ENCODE data around the gene MPHOSPH9. TPM values are rescaled to one million over a fixed set of nuclear protein-coding genes. Genes with fewer than 3 reads are reported as not detected.

MPHOSPH9 gene
- total RNA-seq, 1 experiment from 2014 or later = 72.3 TPM

DNA sequence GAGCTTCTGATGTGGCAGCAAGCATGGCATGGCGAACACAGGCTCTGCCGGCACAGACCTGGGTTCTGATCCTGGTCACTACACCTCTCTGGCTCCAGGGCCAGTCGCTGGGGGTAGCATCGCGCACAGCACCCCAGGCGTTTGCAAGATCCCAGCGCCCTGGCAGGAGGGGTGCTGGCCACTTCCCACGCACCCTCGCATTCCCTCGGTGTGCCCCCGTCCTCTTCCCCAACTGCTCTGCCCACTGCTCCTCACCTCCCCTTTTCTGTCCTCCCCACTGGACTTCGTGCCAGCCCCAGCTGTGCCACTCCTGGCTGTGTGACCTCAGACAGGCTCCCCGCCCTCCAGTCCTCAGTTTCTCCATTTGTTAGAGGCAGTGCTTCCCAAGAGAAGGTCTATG, 35.9 kb upstream of the MPHOSPH9 start:
- Histone ChIP-seq H3K9me3 (ENCODE audit: control insufficient read depth, insufficient read depth, low read depth, low read length) (no peaks in the 10 kb centered on the region), H3K4me3 (ENCODE audit: low read depth in 2 of 2, low read length in 2 of 2) (no peak overlapping the region), H3K4me1 (ENCODE audit: control insufficient read depth, insufficient read depth, low read length) (peaks cover 14% of the 10 kb centered on the region), H3K36me3 (ENCODE audit: control insufficient read depth, insufficient read depth, low read length) (no peaks in the 10 kb centered on the region; the same call in 1 of the 2 replicates), H3K27ac (ENCODE audit: low read length) (peak overlapping the region; percentile 29), H3K27me3 (ENCODE audit: control insufficient read depth, insufficient read depth, low read length) (no peaks in the 10 kb centered on the region)
- intact Hi-C loops (cut with micrococcal nuclease; ENCODE audit: unreplicated experiment) = no loop called here
- CTCF ChIA-PET = no interaction called here
- BruUV-seq (replicated peaks) = no TSS peak
- in situ Hi-C loops (cut with HindIII; ENCODE audit: low pct_unique_long_range_greater_than_20kb, low sequenced_read_pairs) = no loop called here
- no peak for ATAC-seq
- TF ChIP-seq POLR2AphosphoS5 (IDR thresholded peaks at IDR 0.05; ENCODE audit: low read depth, low read length) = no peak
- no peak for DNase-seq (ENCODE audit: low read depth, low spot score)
- POLR2A ChIA-PET = no interaction called here

DNA sequence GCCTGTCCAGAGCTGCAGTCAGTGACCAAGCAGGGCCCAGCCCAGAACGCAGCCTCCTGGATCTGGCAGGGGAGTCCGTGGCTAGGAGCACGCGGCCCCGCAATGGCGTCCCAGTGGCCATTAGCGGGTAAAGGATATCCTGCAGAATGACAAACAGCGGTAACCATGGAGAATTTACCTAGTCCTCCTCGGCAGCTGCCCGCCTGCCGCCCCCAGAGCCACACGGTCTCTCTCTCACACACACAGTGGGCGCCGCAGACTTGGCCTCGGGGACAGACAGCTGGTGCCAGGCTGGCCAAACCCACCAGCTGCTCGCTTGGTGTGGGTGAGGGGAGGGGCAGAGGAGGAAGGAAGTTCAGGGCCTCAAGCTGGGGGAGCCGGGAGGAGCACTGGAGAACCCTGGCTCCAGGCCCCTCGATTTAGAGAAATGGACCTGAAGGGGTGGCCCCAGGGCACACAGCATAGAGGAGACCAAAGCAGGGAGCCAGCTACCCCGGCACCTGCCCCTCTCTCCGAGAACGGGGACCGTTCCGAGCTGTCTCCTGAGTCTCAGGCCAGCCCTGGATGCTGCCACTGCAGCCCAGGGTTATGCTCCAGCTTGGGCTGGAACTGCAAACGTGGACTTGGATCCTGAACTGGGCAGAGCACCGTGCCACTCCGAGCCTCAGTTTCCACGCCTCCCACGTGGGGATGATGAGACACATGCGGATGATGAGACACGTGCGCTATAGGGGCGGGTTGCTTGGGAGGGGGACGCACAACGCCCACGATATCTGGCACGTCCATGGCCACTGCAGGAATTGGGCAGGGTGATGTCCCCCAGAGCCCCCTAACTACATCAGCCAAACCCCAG, 35.3 kb upstream of the MPHOSPH9 start:
- no peak overlapping the region for H3K27ac ChIP-seq (ENCODE audit: low read length)
- H3K4me1 ChIP-seq (ENCODE audit: control insufficient read depth, insufficient read depth, low read length) = peaks cover 14% of the 10 kb centered on the region
- no peaks in the 10 kb centered on the region; the same call in 1 of the 2 replicates for H3K36me3 ChIP-seq (ENCODE audit: control insufficient read depth, insufficient read depth, low read length)
- in situ Hi-C loops (cut with HindIII; ENCODE audit: low pct_unique_long_range_greater_than_20kb, low sequenced_read_pairs) = no loop called here
- ATAC-seq = no peak
- POLR2A ChIA-PET = interaction anchor here (1.0 kb wide), 1 partner anchor 10 kb away, joined by 6 read pairs; no protein-coding TSS in a partner anchor
- intact Hi-C loops (cut with micrococcal nuclease; ENCODE audit: unreplicated experiment) = no loop called here
- CTCF ChIA-PET = no interaction called here
- no peaks in the 10 kb centered on the region for H3K27me3 ChIP-seq (ENCODE audit: control insufficient read depth, insufficient read depth, low read length)
- BruUV-seq (replicated peaks) = no TSS peak
- DNase-seq (ENCODE audit: low read depth, low spot score) = no peak
- TF ChIP-seq POLR2AphosphoS5 (IDR thresholded peaks at IDR 0.05; ENCODE audit: low read depth, low read length) = no peak
- TF ChIP-seq, protein P1, sequence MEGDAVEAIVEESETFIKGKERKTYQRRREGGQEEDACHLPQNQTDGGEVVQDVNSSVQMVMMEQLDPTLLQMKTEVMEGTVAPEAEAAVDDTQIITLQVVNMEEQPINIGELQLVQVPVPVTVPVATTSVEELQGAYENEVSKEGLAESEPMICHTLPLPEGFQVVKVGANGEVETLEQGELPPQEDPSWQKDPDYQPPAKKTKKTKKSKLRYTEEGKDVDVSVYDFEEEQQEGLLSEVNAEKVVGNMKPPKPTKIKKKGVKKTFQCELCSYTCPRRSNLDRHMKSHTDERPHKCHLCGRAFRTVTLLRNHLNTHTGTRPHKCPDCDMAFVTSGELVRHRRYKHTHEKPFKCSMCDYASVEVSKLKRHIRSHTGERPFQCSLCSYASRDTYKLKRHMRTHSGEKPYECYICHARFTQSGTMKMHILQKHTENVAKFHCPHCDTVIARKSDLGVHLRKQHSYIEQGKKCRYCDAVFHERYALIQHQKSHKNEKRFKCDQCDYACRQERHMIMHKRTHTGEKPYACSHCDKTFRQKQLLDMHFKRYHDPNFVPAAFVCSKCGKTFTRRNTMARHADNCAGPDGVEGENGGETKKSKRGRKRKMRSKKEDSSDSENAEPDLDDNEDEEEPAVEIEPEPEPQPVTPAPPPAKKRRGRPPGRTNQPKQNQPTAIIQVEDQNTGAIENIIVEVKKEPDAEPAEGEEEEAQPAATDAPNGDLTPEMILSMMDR (IDR thresholded peaks at IDR 0.05) = no peak
- no peak for TF ChIP-seq SIN3A (IDR thresholded peaks at IDR 0.05; ENCODE audit: borderline replicate concordance, insufficient read depth, low read depth, low read length)
- TF ChIP-seq, protein P2, sequence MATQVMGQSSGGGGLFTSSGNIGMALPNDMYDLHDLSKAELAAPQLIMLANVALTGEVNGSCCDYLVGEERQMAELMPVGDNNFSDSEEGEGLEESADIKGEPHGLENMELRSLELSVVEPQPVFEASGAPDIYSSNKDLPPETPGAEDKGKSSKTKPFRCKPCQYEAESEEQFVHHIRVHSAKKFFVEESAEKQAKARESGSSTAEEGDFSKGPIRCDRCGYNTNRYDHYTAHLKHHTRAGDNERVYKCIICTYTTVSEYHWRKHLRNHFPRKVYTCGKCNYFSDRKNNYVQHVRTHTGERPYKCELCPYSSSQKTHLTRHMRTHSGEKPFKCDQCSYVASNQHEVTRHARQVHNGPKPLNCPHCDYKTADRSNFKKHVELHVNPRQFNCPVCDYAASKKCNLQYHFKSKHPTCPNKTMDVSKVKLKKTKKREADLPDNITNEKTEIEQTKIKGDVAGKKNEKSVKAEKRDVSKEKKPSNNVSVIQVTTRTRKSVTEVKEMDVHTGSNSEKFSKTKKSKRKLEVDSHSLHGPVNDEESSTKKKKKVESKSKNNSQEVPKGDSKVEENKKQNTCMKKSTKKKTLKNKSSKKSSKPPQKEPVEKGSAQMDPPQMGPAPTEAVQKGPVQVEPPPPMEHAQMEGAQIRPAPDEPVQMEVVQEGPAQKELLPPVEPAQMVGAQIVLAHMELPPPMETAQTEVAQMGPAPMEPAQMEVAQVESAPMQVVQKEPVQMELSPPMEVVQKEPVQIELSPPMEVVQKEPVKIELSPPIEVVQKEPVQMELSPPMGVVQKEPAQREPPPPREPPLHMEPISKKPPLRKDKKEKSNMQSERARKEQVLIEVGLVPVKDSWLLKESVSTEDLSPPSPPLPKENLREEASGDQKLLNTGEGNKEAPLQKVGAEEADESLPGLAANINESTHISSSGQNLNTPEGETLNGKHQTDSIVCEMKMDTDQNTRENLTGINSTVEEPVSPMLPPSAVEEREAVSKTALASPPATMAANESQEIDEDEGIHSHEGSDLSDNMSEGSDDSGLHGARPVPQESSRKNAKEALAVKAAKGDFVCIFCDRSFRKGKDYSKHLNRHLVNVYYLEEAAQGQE (IDR thresholded peaks at IDR 0.05; ENCODE audit: insufficient read depth in 1 of 2, low read depth in 2 of 2, low read length in 1 of 2) = no peak
- no peak overlapping the region for H3K4me3 ChIP-seq (ENCODE audit: low read depth in 2 of 2, low read length in 2 of 2)
- no peaks in the 10 kb centered on the region for H3K9me3 ChIP-seq (ENCODE audit: control insufficient read depth, insufficient read depth, low read depth, low read length)

- CTCF ChIA-PET = no interaction called here
- POLR2A ChIA-PET = interaction anchor here (1.0 kb wide), 1 partner anchor 9 kb away, joined by 6 read pairs; no protein-coding TSS in a partner anchor
- BruUV-seq (replicated peaks) = no TSS peak
Observed at GRCh38 chr12:123267335-123267920, 34.5 kb upstream of the MPHOSPH9 start.

More at GRCh38 chr12:123267335-123267920, 34.5 kb upstream of the MPHOSPH9 start:
- Histone ChIP-seq H3K4me1 (ENCODE audit: control insufficient read depth, insufficient read depth, low read length) (peaks cover 9% of the 10 kb centered on the region), H3K4me3 (ENCODE audit: low read depth in 2 of 2, low read length in 2 of 2) (no peak overlapping the region), H3K27ac (ENCODE audit: low read length) (no peak overlapping the region), H3K27me3 (ENCODE audit: control insufficient read depth, insufficient read depth, low read length) (no peaks in the 10 kb centered on the region), H3K9me3 (ENCODE audit: control insufficient read depth, insufficient read depth, low read depth, low read length) (no peaks in the 10 kb centered on the region), H3K36me3 (ENCODE audit: control insufficient read depth, insufficient read depth, low read length) (no peaks in the 10 kb centered on the region; the same call in 1 of the 2 replicates)
- no peak for TF ChIP-seq SIN3A (IDR thresholded peaks at IDR 0.05; ENCODE audit: borderline replicate concordance, insufficient read depth, low read depth, low read length)
- TF ChIP-seq, protein P1 (IDR thresholded peaks at IDR 0.05) = no peak
- no peak for TF ChIP-seq POLR2AphosphoS5 (IDR thresholded peaks at IDR 0.05; ENCODE audit: low read depth, low read length)
- TF ChIP-seq, protein P2 (IDR thresholded peaks at IDR 0.05; ENCODE audit: insufficient read depth in 1 of 2, low read depth in 2 of 2, low read length in 1 of 2) = no peak
- no peak for TF ChIP-seq TCF7L2 (IDR thresholded peaks at IDR 0.05; ENCODE audit: low read depth, low read length)
- in situ Hi-C loops (cut with HindIII; ENCODE audit: low pct_unique_long_range_greater_than_20kb, low sequenced_read_pairs) (no loop called here), intact Hi-C loops (cut with micrococcal nuclease; ENCODE audit: unreplicated experiment) (no loop called here)
- ATAC-seq (no peak), DNase-seq (ENCODE audit: low read depth, low spot score) (no peak)
